ENCODE measurements around the gene TBC1D26.
"Not testable (repeated sequence)": the region's sequence is repeated elsewhere in the genome, so short reads cannot be mapped to it uniquely, and the experiment has no call there.

TBC1D26 gene

DNA sequence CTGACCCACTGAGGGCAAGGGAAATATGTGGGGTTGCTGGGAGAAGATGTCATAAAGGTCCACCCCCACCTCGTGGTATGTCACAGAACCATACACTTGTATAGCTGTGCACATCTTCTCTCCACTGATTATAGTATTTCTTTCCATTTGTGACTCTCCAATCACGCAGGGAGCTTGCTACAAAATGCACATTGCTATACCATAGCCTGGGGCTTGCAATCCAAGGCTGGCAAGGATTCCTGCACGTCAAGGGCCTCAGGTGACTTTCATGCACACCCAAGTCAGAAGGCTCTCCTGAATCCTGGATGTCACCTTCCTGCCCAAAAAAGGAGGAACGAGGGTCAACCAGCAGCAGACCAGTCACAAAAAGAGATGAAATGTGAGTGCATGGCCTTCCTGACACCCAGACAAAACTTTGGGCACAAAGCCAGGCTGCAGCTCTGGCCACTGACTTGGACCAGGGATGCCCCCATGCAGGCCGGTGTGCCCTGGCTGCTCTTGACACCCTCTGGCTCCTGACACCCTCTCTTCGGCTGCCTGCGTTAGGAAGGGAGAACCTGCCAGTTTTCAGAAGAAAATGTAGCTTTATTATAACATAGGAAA lies 12.1 kb downstream of the TBC1D26 start:
- TF ChIP-seq, protein P1, sequence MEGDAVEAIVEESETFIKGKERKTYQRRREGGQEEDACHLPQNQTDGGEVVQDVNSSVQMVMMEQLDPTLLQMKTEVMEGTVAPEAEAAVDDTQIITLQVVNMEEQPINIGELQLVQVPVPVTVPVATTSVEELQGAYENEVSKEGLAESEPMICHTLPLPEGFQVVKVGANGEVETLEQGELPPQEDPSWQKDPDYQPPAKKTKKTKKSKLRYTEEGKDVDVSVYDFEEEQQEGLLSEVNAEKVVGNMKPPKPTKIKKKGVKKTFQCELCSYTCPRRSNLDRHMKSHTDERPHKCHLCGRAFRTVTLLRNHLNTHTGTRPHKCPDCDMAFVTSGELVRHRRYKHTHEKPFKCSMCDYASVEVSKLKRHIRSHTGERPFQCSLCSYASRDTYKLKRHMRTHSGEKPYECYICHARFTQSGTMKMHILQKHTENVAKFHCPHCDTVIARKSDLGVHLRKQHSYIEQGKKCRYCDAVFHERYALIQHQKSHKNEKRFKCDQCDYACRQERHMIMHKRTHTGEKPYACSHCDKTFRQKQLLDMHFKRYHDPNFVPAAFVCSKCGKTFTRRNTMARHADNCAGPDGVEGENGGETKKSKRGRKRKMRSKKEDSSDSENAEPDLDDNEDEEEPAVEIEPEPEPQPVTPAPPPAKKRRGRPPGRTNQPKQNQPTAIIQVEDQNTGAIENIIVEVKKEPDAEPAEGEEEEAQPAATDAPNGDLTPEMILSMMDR (IDR thresholded peaks at IDR 0.05; ENCODE audit: control extremely low read depth, extremely low read depth, low read depth, missing control alignments), result no peak
- ChIA-PET CTCF (no interaction called here), POLR2A (no interaction called here)
- no peak for DNase-seq (ENCODE audit: extremely low spot score)

DNA sequence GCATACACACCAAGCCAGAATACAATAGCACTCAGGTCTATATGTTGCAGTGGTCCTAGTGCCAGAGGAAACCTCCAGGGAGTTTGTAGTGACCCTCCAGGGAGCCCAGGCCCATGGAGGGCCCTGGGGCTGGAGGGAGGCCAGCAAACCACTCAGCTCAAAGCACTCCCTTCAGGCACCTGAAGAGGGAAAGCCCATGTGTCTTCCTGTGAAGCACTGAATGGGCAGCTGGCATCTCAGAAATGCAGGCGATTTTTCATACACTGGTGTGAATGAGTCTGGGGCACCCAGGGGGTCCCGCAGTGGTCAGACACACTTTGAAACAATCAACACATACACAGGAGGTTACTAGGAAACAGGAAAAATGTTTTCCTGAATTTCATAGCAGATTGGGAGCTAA lies 12.8 kb downstream of the TBC1D26 start:
- ChIA-PET CTCF (no interaction called here), POLR2A (no interaction called here)
- no peak for DNase-seq (ENCODE audit: extremely low spot score)
- TF ChIP-seq, protein P1 (IDR thresholded peaks at IDR 0.05; ENCODE audit: control extremely low read depth, extremely low read depth, low read depth, missing control alignments), result no peak

DNA sequence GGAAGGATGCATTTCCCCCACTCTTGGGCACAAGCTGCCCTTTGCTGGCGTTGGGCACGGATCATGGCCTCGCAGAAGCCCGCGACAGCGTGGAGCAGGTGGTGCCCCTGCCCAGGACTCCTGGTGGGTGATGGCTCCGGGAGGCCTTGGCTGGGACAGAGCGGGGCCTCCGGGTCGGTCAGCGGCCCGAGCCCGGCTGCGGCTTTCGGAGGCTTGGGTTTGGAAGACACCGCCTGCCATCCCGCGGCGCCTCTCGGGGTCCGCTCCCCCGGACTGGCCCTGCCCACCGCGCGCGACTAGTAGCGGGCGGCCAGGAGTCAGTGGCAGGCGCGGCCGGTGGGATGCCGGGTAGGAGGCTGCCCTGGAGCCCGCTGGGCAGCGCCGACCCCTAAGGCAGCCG lies 17.3 kb downstream of the TBC1D26 start:
- CTCF ChIA-PET; POLR2A ChIA-PET; DNase-seq (ENCODE audit: extremely low spot score): not testable (repeated sequence)

DNA sequence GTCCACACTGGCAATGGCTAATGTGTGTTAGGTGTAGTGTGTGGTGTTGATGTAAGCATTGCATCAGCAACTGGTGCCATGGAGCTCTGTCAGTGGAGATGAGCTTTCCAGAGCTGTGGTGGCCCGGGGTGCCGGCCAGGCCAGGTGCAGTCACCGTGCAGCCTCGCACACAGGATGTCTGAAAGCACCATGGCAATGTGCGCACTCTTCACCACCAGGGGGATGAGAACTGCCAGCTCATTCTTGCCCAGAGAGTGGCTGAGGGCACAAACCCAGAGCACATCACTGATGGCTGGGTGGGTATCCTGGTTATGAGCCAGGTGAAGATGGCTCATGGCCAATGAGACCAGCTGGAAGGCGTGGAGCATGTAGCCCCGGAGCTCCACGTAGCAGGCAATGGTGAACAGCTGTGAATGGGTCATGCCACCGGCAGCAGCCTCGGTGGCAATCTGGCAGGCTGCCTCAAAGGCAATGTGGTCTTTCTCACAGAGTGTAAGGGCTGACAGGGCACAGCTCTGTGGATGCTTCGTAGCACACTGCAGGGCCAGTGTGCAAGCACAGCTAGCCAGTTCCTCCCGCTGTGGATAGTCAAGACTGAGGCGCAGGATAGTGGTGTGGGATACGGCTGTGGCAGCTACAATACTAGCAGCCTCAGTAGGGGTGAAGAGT lies 36.9 kb downstream of the TBC1D26 start:
- POLR2A ChIA-PET; DNase-seq (ENCODE audit: extremely low spot score); CTCF ChIA-PET: not testable (repeated sequence)

DNA sequence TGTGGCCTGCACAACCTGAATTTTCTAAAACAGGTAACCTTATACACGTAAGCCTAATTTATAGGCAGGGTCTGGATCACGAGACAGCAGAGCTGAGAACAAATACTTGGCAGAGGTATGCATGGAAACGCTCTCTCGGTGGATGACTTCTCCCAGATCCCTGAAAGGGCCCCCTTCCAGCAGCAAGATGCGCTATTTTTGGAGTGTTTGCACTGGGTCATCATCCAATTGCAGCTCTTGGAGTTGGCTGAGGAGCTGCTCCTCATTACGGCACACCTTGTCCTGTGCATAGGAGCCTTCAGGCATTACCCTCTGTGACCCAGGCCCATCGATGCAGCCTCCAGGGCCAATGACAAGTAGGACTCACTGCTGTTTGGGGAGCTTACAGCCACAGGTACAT lies 38.6 kb downstream of the TBC1D26 start:
- CTCF ChIA-PET; POLR2A ChIA-PET; DNase-seq (ENCODE audit: extremely low spot score): not testable (repeated sequence)

DNA sequence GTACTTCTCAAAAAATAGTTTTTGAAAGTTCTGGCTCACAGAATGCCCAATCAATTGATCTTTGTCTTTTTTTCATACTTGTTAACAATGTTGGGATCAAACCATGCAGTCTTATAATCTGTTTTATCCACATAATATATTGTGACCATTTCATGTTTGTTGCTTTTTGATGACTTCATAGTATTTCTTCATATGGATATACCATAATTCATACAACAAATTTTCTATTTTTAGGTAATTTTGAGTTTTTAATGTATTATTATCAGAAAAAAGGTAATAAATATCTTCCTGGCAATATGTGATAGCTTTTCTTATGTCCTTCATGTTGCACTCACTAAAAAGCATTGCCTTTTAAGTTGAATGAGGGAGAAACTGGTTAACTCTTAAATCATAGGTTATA lies 44.8 kb downstream of the TBC1D26 start:
- POLR2A ChIA-PET, result no interaction called here

DNA sequence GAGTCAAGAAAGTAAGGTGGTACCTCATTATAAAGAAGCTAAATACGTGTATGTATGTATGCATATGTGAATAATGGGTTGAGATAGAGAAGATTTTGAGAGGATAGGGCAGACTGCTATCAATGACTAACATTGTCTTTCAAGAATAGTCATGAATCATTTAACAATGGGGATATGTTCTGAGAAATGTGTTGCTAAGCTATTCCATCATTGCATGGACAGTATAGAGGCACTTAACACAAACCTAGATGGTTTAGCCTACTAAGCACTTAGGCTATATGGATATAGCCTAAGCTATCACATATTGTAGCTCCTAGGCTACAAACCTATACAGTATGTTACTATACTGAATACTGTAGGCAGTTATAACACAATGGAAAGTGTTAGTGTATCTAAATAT lies 45.2 kb downstream of the TBC1D26 start:
- ChIA-PET POLR2A (no interaction called here), CTCF (no interaction called here)
- DNase-seq (ENCODE audit: extremely low spot score), result no peak
- TF ChIP-seq, protein P1 (IDR thresholded peaks at IDR 0.05; ENCODE audit: control extremely low read depth, extremely low read depth, low read depth, missing control alignments), result no peak

More for the DNA sequence above, 44.8 kb downstream of the TBC1D26 start:
- CTCF ChIA-PET, result no interaction called here
- no peak for DNase-seq (ENCODE audit: extremely low spot score)
- TF ChIP-seq, protein P1 (IDR thresholded peaks at IDR 0.05; ENCODE audit: control extremely low read depth, extremely low read depth, low read depth, missing control alignments), result no peak

DNA sequence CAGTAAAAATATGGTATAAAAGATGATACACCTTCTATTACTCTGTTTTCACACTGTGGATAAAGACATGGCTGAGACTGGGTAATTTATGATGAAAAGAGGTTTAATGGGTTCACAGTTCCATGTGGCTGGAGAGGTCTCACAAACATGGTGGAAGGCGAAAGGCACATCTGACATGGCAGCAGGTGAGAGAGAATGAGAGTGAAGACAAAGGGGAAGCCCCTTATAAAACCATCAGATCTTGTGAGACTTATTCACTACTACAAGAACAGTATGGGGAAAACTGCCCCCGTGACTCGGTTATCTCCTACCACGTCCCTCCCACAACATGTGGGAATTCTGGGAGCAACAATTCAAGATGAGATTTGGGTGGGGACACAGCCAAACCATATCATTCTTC lies 45.6 kb downstream of the TBC1D26 start:
- DNase-seq (ENCODE audit: extremely low spot score), result no peak
- TF ChIP-seq, protein P1 (IDR thresholded peaks at IDR 0.05; ENCODE audit: control extremely low read depth, extremely low read depth, low read depth, missing control alignments), result no peak
- CTCF ChIA-PET, result no interaction called here
- POLR2A ChIA-PET, result no interaction called here

Measured in GM10248 (cell line).